Vagina (tissue), 2 donors: ENCODE data around the gene KIF3B.

Source experiments
- CTCF ChIP-seq, 3 experiments: fragments of 450-650 bp in 2 of 3; fragments of 200-600 bp in 1 of 3; sonication (generic) in 1 of 3; IDR thresholded peaks; one replicate each; pipeline ENCODE4 v1.5.1; 2017 to 2019; ENCODE audit warnings: antibody characterized with exemption in 3 of 3, mild to moderate bottlenecking in 2 of 3, moderate library complexity in 2 of 3
- POLR2A ChIP-seq, 2 donors: fragments of 450-650 bp; IDR thresholded peaks; one replicate each; pipeline ENCODE4 v1.6.1; 2017; ENCODE audit warnings: antibody characterized with exemption in 2 of 2, mild to moderate bottlenecking in 2 of 2, moderate library complexity in 2 of 2
- POLR2AphosphoS5 ChIP-seq, 2 donors: sonication (generic); formaldehyde crosslinking; IDR thresholded peaks; one replicate each; pipeline ENCODE4 v1.9.0; 2017; ENCODE audit warnings: antibody characterized with exemption in 2 of 2, mild to moderate bottlenecking in 2 of 2, low read depth in 1 of 2; ENCODE audit not compliant: insufficient read depth in 1 of 2

GRCh38 chr20:32231847-32232246 is 45.6 kb upstream of the KIF3B start:
- TF ChIP-seq CTCF (IDR thresholded peaks at IDR 0.05) (no peak), POLR2A (IDR thresholded peaks at IDR 0.05) (no peak), POLR2AphosphoS5 (IDR thresholded peaks at IDR 0.05; ENCODE audit: insufficient read depth in 1 of 2, low read depth in 1 of 2) (no peak)
